ENCODE measurements around the gene DNAJC10.

Gene DNAJC10

GRCh38 chr2:182804128-182804527 lies 88.1 kb downstream of the DNAJC10 start:
- H3K27me3 ChIP-seq (ENCODE audit: insufficient read depth, low read depth, severe bottlenecking): no peaks in the 10 kb centered on the region
- DNase-seq: no peak
- no peaks in the 10 kb centered on the region for H3K9me3 ChIP-seq (ENCODE audit: severe bottlenecking)
- no peaks in the 10 kb centered on the region for H3K36me3 ChIP-seq
- no peak overlapping the region for H3K27ac ChIP-seq
- TF ChIP-seq, protein P1, sequence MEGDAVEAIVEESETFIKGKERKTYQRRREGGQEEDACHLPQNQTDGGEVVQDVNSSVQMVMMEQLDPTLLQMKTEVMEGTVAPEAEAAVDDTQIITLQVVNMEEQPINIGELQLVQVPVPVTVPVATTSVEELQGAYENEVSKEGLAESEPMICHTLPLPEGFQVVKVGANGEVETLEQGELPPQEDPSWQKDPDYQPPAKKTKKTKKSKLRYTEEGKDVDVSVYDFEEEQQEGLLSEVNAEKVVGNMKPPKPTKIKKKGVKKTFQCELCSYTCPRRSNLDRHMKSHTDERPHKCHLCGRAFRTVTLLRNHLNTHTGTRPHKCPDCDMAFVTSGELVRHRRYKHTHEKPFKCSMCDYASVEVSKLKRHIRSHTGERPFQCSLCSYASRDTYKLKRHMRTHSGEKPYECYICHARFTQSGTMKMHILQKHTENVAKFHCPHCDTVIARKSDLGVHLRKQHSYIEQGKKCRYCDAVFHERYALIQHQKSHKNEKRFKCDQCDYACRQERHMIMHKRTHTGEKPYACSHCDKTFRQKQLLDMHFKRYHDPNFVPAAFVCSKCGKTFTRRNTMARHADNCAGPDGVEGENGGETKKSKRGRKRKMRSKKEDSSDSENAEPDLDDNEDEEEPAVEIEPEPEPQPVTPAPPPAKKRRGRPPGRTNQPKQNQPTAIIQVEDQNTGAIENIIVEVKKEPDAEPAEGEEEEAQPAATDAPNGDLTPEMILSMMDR (IDR thresholded peaks at IDR 0.05; ENCODE audit: low read depth, low read length): no peak
- no peak overlapping the region for H3K4me3 ChIP-seq (ENCODE audit: low read depth, low read length)

DNA sequence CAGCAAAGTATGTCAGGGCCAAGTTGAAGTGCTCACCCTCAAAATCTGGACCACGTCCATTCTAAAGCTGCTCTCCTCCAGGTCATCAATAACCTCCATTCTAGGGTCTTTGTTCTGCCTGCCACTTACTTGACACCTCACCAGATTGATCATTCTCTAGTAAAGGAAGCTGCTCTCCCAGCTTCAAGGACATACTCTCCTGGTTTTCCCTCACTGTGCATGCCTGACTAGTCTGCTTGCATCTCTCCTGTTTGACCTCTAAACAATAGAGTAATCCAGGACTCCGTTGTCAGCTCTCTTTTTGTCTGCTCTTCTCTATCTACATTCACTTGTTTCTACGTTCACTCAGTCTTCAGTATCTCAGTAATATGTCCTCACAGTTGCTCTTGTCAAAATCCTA lies 91.3 kb downstream of the DNAJC10 start:
- DNase-seq: no peak
- TF ChIP-seq, protein P1 (IDR thresholded peaks at IDR 0.05; ENCODE audit: low read depth, low read length): no peak
- no peaks in the 10 kb centered on the region for H3K9me3 ChIP-seq (ENCODE audit: severe bottlenecking)

DNA sequence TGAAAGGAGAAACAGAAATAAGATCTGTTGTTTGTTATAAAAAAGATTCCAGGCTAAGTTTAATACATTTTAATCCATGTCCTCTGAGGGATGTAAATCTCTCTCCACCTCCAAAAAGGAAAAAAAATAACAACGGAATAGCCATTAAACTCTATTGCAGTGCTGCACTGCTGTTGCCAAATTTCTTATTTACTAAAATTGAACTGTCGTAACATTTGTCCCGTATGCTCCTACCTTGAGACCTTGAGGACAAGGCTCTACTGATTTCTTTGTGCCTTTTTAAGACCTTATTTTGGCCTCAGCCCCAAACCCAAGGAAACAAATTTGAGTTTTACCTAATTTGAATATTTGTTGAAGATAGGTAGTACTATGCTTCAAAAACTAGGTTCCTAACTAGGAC lies 94.0 kb downstream of the DNAJC10 start:
- Histone ChIP-seq H3K9me3 (ENCODE audit: severe bottlenecking) (no peaks in the 10 kb centered on the region), H3K4me3 (ENCODE audit: low read depth, low read length) (no peak overlapping the region), H3K36me3 (no peaks in the 10 kb centered on the region), H3K27me3 (ENCODE audit: insufficient read depth, low read depth, severe bottlenecking) (no peaks in the 10 kb centered on the region), H3K27ac (no peak overlapping the region)
- no peak for DNase-seq
- TF ChIP-seq, protein P1 (IDR thresholded peaks at IDR 0.05; ENCODE audit: low read depth, low read length): no peak

More for the DNA sequence above, 91.3 kb downstream of the DNAJC10 start:
- no peak overlapping the region for H3K27ac ChIP-seq
- no peaks in the 10 kb centered on the region for H3K27me3 ChIP-seq (ENCODE audit: insufficient read depth, low read depth, severe bottlenecking)
- H3K4me3 ChIP-seq (ENCODE audit: low read depth, low read length): no peak overlapping the region
- no peaks in the 10 kb centered on the region for H3K36me3 ChIP-seq

DNA sequence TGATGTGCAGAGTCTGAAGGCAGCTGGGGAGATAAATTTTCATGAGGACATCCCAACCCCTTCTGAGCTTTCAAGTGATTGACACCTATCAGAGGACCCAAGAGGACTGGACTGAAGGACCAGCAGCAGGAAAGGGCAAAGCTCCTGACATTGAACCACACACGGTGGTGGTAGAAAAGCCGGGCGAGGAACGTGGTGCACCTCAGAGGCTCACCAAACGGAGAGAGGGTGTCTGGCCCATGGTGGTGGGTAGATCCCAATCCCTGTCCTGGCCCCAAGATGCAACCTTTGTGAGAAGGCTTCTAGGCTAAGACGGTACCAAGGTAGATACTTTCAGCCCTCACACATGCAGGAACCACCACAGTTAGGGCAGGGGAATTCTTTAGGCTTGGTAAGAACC lies 98.3 kb downstream of the DNAJC10 start:
- no peaks in the 10 kb centered on the region for H3K27me3 ChIP-seq (ENCODE audit: insufficient read depth, low read depth, severe bottlenecking)
- H3K4me3 ChIP-seq (ENCODE audit: low read depth, low read length): no peak overlapping the region
- no peaks in the 10 kb centered on the region for H3K9me3 ChIP-seq (ENCODE audit: severe bottlenecking)
- TF ChIP-seq, protein P1 (IDR thresholded peaks at IDR 0.05; ENCODE audit: low read depth, low read length): no peak
- no peak overlapping the region for H3K27ac ChIP-seq
- no peaks in the 10 kb centered on the region for H3K36me3 ChIP-seq
- DNase-seq: no peak

DNA sequence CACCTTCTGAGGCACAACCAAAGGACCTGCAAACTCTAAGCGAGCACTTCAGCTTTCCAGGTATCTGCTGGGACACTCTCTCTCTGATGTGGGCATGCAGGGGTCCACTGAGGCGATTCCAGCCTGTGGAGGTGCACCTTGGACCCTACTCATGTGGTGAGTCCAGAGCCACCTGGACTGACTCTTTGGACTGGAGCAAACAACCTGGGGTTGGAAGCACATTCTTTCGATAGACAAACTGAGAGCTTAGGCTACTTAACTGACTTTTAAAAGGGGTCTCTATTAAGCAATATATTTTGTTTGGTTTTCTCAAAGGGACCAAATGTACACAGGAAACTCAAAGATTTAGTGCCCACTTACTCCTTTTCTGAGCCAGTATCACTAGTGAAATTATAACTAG lies 98.7 kb downstream of the DNAJC10 start:
- no peaks in the 10 kb centered on the region for H3K36me3 ChIP-seq
- no peaks in the 10 kb centered on the region for H3K9me3 ChIP-seq (ENCODE audit: severe bottlenecking)
- H3K4me3 ChIP-seq (ENCODE audit: low read depth, low read length): no peak overlapping the region
- TF ChIP-seq, protein P1 (IDR thresholded peaks at IDR 0.05; ENCODE audit: low read depth, low read length): no peak
- DNase-seq: no peak
- H3K27ac ChIP-seq: no peak overlapping the region
- no peaks in the 10 kb centered on the region for H3K27me3 ChIP-seq (ENCODE audit: insufficient read depth, low read depth, severe bottlenecking)

DNA sequence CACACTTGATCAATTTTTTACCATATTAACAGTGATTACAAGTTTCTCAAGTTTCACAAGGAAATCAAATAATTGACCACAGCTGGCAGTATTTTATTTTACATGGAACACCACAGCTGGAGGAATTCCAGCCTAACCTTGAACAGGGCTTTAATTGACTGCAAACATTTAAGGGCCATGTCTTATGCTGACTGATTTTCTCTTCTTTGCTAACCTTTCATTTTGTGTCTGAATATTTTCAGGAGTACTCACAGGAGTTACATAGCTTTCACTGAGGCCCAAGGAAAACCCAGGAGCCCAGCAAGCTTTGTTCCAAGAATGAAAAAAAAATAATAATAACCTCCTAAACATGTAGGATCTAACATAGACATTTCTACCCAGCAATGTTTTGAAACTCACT lies 100.8 kb downstream of the DNAJC10 start:
- DNase-seq: no peak
- Histone ChIP-seq H3K27ac (no peak overlapping the region), H3K27me3 (ENCODE audit: insufficient read depth, low read depth, severe bottlenecking) (no peaks in the 10 kb centered on the region), H3K9me3 (ENCODE audit: severe bottlenecking) (no peaks in the 10 kb centered on the region), H3K4me3 (ENCODE audit: low read depth, low read length) (no peak overlapping the region), H3K36me3 (no peaks in the 10 kb centered on the region)
- TF ChIP-seq, protein P1 (IDR thresholded peaks at IDR 0.05; ENCODE audit: low read depth, low read length): no peak
